Measurements from ENCODE around the gene DCAF7.

- TF ChIP-seq, protein P1, sequence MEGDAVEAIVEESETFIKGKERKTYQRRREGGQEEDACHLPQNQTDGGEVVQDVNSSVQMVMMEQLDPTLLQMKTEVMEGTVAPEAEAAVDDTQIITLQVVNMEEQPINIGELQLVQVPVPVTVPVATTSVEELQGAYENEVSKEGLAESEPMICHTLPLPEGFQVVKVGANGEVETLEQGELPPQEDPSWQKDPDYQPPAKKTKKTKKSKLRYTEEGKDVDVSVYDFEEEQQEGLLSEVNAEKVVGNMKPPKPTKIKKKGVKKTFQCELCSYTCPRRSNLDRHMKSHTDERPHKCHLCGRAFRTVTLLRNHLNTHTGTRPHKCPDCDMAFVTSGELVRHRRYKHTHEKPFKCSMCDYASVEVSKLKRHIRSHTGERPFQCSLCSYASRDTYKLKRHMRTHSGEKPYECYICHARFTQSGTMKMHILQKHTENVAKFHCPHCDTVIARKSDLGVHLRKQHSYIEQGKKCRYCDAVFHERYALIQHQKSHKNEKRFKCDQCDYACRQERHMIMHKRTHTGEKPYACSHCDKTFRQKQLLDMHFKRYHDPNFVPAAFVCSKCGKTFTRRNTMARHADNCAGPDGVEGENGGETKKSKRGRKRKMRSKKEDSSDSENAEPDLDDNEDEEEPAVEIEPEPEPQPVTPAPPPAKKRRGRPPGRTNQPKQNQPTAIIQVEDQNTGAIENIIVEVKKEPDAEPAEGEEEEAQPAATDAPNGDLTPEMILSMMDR (IDR thresholded peaks at IDR 0.05) = no peak
- TF ChIP-seq EP300 (IDR thresholded peaks at IDR 0.05) = no peak
Measured at GRCh38 chr17:63531022-63531965, 19.0 kb upstream of the DCAF7 start.
